IPS-11a (cell line): ENCODE results near the gene ZNF98.

Experiments used
- H3K4me3 ChIP-seq: one replicate; pipeline ENCODE4 v1.5.1; 2013; ENCODE audit warnings: low read depth, low read length, control low read depth

Gene ZNF98

GRCh38 chr19:22422211-22422610, at the start of gene ZNF98:
TSS of gene ZNF98 (minus strand) at chr19:22422346. CDS start at chr19:22422224, 122 bp downstream.
- no peak within 1 kb of the TSS for H3K4me3 ChIP-seq

GRCh38 chr19:22446605-22447004, 24.5 kb upstream of the ZNF98 start:
- no peak overlapping the region for H3K4me3 ChIP-seq

- H3K4me3 ChIP-seq = no peak overlapping the region
These were observed 15.9 kb upstream of the ZNF98 start for GRCh38 chr19:22438011-22438410.

GRCh38 chr19:22427960-22428913, 6.1 kb upstream of the ZNF98 start:
- H3K4me3 ChIP-seq = no peak overlapping the region

GRCh38 chr19:22427547-22427946, 5.4 kb upstream of the ZNF98 start:
- no peak overlapping the region for H3K4me3 ChIP-seq

- no peak overlapping the region for H3K4me3 ChIP-seq
These were observed 4.8 kb upstream of the ZNF98 start for GRCh38 chr19:22426901-22427300.

GRCh38 chr19:22421797-22422196, 349 bp downstream of the ZNF98 start:
- H3K4me3 ChIP-seq = no peak overlapping the region

- no peak overlapping the region for H3K4me3 ChIP-seq
These were observed 67.5 kb downstream of the ZNF98 start for GRCh38 chr19:22354665-22355064.
